ENCODE measurements around the gene RPL10.

RPL10 gene

GRCh38 chrX:154363706-154364439 is 34.3 kb upstream of the RPL10 start:
- DNase-seq: no peak

GRCh38 chrX:154365052-154365600 is 33.1 kb upstream of the RPL10 start:
- no peak for DNase-seq

DNA sequence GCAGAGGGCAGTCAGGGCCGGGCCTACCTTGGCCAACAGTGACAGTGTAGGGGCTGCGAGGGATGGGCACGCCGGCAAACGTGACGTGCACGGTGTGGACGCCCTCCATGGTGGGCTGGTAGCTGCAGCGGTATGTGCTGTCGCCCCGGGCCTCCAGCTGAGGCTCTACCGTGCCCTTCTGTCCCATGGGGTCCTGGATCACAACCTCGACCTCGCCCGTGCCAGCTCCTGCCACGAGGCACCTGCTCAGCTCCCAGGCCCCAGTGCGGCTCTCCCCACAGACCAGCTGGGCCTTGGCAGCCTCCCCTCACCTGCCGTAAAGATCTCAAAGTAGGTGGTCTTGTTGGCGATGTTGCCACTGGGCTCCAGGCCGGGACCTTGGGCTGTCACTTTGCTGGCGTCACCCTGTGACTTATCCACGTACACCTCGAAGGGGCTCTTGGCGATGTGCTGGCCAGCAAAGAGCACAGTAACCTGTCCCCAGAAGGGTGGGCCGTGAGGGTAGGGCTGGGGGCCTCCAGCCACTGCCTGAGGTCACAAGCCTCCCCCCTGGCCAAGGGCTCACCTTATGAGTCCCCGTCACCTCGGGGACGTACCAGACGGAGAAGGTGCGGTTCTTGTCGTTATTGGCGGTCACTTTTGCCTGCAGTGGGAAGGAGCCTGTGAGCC is 32.0 kb upstream of the RPL10 start:
- DNase-seq: no peak

GRCh38 chrX:154366666-154367055 is 31.5 kb upstream of the RPL10 start:
- no peak for DNase-seq

DNA sequence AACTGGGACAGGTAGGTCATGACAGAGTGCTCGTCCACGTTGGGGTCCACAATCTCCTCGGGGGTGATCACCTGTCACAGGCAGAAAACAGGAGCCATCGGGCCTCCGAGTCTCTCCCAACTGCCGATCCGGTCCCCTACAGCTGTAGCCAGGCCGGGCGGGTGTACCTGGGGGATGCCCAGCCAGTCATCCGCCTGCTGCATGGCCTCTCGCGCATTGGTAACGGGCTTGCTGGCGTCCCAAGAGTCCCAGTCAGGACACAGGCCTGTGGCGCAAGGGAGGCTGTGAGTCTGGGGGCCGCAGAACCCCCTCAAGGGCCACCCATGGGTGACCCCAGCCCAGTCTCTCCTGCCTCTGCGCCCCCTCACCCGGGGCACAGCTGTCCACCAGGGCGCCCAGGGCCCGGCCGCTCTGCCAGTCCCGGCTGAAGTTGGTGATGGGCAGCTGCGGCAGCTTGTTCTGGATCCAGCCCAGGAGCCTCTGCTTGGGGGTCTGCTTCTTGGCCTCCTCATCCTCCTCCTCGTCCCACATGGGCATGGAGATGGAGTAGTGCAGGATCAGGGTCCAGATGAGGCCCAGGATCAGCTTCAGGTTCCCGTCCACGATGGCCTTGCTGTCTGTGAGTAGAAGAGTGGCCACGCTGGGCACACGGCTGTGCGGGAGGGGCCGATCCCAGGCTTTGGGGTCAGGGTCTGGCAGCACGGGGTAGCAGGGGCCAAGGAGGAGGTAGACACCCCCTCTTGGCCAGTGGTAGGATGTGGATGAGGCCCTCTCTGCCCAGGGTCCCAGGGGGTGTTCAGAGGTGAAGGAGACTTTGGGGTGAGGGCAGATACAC is 30.5 kb upstream of the RPL10 start:
- DNase-seq: no peak

DNA sequence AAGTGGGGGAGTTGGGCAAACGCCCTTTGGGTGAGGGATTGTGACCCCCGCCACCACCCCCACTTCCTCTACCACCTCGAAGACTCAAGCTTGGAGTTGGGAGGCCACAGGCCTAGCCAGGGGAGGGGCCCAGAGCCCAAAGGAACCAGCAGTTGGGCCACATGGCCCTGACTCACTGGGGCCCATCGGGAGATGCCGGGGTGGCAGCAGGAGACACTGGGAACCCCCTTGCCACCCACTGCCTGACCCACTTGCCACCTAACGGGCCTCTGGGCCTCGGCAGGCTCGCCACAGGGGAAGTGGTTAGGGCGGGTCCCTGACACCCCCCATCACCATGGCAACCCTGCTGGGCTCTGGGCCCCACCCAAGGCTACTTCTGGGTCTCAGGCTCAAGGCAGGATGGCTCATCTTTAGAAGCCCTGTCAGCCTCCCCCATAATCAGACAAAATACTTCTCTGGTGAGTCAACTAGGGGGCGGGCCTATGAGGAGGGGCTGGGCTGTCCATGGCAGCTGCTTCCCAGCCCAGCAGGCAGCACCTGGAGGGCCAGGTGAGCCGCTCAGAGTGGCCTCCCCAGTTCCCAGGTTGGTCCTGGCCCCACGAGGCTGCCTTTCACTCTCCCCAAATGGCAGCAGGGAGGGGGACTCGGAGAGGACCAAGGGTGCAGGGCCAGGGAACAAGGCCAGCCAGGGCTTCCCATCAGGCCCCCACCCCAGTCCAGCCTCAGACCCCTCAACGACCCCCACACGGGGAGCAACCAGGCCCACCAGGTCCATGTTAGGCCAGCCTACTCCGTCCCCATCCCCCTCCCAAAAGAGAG is 29.3 kb upstream of the RPL10 start:
- DNase-seq: peak; percentile 85

DNA sequence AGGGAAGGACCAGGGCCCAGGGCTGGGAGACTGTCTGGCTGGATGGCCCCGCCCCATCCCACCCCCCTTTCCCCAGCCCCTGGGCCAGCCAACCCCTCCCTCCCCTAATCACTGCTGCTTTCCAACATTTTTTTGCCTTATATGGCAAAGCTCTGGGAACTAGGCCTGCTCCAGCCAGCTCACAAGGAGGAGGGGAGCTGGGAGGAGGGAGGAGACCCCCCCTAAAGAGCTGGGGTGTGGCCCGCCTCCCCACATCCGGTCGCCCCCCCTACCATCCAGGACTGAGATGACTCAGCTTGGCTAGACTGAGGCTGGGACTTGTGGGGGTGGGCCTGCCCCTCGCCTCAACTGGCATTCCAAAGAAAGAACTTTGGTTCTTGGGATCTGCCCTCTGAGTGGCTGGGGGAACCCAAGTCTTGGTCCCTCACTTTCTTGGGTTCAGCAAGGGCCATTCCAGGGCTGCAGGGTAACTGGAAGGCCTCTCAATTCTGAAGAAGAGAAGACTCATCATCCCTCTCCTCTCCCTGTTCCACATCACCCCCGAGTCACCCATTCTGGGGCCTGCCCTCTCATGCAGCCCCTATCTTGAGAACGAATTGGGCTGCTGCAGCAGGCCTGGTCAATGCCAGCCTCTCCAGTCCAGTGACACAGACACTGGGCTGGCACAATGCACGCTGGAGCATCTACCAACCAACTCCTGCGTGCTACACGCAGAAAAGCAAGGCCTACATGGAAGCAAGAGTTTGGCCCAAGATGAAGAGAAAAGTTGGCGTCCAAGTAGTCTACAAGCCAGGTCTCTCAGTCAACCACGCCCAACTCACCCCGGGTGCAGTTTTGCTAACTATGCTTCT is 28.5 kb upstream of the RPL10 start:
- peak; percentile 52 for DNase-seq

DNA sequence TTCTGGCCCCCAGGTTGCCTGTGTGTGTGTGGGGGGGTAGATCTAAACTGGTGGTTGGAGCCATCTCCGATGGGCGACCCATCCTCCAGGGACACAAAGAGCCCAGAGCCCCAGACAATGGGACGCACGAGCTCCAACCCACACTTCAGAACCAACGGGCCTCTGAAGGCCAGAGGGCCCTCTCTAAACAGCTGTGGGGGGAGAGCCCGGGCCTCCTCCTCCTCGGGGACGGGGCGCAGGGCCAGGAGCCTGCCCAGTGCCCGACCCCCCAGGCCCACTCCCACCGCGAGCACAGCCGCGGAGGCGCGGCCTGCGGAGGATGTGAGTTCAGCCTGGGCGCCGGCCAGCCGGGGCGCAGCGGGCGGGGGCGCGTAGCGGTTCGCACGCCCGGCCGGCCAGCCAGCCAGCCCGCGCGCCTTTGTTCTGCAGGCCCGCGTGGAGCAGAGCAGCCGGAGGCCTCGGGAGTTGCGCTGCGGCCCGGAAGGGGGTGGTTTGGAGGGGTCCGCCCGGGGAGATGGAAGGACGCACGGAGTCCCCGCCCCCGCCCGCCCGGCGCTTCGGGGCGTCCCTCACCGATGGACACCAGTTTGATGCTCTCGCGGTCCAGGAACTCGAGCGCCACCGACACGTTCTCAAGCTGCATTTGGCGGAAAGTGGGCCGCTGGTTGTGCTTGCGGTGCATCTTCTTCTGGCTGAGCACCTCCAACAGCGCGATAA is 27.7 kb upstream of the RPL10 start:
- no peak for DNase-seq

DNA sequence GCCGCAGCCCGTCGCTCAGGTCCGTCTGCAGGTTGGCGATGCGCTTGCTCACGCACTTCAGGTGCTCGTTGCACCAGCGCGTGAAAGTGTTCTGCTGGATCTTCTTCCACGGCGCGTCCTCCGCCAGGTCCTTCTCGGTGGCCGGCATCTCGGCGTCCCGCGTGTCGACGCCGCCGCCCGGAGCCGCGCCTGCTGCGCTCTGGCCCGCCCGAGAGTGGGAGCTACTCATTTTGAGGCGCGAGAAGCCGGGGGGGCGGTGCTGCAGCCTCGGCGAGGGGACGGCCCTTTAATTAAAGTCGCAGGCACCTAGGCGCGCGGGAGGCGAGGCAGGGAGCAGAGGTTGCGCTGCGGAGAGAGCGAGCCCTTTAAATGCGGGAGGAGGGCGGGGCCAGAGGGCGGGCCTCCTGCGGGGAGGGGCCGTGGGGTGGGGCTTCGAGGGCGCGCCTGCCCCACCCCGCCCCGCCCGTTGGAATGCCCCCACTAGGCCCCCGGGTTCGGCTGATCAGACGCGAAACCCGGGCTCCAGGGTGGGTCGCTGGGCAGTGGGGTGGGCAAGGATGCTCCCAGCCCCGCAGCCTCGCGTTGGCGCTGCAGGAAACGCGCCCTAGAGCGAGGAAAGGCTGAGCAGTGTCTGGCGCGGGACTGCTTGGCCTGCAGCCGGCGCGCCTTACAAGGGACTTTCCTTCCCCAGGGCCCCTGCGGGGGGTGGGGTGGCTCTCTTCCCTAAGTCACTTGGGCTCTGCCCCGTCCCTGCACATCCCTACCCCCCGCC is 27.0 kb upstream of the RPL10 start:
- DNase-seq: peak; percentile 69

DNA sequence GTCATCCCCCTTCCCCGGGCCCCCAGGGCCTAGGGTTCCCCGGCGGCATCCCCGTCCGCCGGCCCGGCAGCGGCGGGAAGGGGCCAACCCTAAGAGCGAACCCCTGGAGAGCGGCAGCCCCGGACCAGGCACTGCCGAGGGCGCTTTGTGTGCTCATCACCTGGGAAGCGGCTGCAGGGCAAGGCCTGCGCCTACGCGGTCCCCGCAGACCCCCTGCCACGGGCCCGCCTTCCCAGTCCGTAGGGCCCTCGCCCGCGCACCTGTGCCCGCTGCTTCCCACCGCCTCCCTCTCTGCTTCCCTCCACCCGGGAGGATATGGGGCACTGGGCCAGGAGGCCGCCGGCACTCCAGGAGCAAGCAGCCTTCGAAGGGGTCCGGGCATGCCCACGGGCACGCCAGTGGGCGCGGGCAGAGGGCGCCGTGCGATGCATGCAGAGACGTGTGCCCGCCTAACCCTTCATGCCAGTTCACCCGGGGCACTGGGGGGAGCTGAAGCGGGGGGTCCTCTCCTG is 26.3 kb upstream of the RPL10 start:
- DNase-seq: no peak

- DNase-seq: no peak
These were observed 25.6 kb upstream of the RPL10 start for GRCh38 chrX:154372612-154373022.

- no peak for DNase-seq
These were observed 24.6 kb upstream of the RPL10 start for GRCh38 chrX:154373340-154374306.

DNA sequence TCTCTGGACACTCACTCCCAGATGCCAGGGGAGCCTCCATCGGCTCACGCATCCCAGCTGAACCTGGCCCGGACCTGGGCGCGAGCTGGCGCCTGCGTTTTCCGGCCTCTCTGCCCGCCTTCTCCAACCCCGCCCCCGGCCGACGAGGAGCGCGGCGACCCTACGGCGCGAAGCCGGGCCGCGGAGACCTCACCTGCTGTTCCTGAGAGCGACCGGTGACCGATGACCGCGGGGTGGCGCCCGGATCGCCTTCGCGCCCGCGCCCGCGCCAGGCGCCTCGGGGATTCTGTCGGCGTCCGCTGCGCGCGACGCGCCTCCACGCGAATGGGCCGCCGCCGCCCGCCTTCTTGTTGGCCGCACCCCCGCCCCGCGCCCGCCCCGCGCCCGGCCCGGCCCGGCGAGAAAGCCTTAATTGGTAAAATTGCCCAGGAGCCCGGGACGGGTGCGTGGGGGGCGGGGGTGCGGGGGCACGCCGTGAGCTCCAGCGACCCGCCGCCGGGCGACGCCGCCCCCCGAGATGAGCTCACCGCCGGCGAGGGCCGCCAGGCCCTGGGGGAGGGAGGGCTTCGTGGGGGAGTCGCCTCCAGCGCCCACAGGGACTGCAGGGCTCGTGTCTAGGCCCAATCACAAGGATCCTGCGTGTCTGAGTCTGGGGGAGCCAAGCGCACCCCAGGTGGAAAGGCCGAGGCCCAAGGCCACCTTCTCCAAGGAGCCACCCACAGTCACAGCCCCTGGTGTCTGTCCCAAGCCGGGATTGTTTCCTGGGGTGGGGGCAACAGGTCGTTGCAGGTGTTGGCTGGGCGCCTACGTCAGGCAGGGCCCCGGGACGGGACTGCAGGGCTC is 23.6 kb upstream of the RPL10 start, which contains the start of gene FLNA:
FLNA (minus strand) TSS at position 322 of the 843 bp plus-strand sequence. CDS start 3,389 bp downstream, outside the sequence.
- DNase-seq: no peak

- no peak for DNase-seq
These were observed 23.0 kb upstream of the RPL10 start for GRCh38 chrX:154375156-154375504.

DNA sequence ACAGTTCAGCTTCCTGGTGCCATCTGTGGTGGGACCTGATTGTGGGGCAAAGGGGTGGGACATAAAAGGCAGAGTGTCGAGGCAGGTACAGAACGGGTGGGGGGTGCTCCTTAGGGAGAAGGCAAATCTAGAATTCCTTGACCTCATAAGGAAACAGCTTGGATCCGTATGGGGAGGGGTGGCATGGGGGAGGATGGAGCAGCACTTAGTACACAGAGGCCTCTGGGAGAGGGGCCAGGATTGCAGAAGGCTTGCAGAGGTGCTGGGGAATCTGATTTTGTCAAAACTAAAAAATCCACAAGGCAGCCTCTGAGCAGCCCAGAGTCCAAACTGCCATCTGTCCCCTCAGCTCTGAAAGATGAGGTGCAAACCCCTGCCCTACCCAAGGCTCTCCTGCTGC is 21.4 kb upstream of the RPL10 start:
- no peak for DNase-seq

DNA sequence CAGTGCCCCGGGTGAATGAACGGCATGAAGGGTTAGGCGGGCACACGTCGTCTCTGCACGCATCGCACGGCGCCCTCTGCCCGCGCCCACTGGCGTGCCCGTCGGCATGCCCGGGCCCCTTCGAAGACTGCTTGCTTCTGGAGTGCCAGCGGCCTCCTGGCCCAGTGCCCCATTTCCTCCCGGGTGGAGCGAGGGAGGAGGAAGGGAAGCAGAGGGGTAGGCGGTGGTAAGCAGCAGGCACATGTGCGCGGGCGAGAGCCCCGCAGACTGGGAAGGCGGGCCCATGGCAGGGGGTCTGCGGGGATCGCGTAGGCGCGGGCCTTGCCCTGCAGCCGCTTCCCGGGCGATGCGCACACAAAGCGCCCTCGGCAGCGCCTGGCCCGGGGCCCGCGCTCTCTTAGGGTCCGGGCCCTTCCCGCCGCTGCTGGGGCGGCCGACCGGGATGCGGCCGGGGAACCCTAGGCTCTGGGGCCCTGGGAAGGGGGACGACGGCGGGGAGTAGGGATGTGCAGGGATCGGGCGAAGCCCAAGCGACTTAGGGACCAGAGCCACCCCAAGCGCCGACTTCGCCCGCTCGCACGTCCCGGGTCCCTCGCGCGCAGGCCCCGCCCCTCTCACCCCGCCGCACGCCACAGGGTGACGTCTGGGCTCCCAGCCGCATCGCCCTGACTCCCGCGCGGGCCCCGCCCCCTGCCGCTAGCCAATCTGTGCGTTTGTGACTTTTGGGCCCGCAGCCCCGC is 19.9 kb upstream of the RPL10 start:
- peak; percentile 35 for DNase-seq
